TTC549 (cell line): ENCODE results near the gene CCDC167.
"Not testable (repeated sequence)": the region's sequence is repeated elsewhere in the genome, so short reads cannot be mapped to it uniquely, and the experiment has no call there.

Experiments used
- FAIRE-seq: peaks from 2 replicates; lab custom pipeline; 2012; peaks lifted over from hg19 to GRCh38; lab: Jason Lieb, UNC

CCDC167 gene

GRCh38 chr6:37507690-37508421 lies 8.2 kb upstream of the CCDC167 start:
- FAIRE-seq = no peak

- FAIRE-seq = no peak
Measured at GRCh38 chr6:37507077-37507476, 7.4 kb upstream of the CCDC167 start.

GRCh38 chr6:37506479-37506878 lies 6.8 kb upstream of the CCDC167 start:
- FAIRE-seq = no peak

DNA sequence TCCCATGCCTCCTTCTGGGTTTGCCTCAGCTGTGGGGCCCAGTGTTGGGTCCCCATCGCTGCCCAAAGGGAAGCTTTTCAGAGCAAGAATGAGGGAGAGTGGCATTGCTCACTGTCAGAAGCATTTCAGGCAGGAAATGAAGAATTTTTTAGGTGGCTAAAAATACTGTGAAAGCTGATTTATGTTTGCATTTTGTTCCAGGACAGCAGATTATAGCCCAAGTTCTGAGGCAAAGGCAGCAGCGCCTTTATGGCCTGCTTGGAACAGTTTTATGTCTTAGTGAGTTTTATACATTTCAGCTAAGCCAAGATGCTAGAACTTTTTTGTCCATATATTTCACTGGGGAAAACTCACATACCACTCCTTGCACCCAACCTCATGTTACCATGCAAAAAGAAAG lies 4.3 kb upstream of the CCDC167 start:
- FAIRE-seq = no peak

GRCh38 chr6:37503309-37503965 lies 3.7 kb upstream of the CCDC167 start:
- no peak for FAIRE-seq

GRCh38 chr6:37502703-37503291 lies 3.1 kb upstream of the CCDC167 start:
- FAIRE-seq = no peak

DNA sequence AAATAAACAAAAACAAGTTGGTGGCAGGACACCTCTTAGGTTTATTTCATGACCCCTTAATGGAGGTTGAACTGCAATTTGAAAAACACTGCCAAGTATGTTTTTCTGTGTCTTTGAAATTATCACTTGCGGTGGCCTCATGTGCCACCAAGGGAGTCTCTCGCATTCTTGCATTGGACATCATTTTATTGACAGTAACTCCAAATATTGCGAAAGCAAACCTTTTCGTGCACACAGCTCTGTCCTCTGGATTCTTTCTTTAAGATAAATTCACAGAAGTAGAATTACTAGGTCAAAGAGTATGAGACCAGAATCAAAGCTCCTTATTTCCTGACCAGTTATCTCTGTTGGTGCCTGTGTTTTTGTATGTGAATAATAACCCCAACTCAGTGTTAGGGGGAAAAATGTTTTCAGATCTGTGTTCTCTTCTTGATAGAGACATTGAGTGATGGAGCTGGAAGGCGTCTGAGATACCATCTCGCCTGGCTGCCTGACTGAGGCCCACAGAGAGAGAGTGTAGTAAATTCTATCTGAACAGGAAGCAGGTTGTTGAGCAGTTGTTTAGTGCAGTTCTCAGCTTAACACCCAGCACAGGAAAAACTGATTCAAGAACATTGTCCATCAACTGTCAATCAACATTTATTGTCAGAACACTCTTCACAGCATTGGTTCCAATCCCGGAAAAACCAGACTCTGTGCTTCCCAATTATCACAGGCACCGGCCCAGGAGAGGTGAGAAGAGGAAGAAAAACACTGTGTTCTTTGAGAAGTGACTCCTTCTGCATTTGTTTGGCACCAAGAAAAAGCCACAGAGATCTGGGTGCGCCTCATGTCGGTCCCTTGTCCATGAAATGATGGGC lies 2.2 kb upstream of the CCDC167 start:
- FAIRE-seq = no peak

DNA sequence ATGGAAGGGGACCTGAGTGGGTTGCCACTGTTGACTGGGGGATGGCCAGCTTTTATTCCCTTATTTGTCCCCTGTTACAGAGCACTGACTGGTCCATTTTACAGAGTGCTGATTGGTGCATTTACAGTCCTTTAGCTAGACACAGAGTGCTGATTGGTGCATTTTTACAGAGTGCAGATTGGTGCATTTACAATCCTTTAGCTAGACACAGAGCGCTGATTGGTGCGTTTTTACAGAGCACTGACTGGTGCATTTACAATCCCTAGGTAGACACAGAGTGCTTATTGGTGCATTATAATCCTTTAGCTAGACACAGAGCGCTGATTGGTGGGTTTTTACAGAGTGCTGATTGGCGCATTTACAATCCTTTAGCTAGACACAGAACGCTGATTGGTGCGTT lies 1.2 kb upstream of the CCDC167 start:
- not testable (repeated sequence) for FAIRE-seq

DNA sequence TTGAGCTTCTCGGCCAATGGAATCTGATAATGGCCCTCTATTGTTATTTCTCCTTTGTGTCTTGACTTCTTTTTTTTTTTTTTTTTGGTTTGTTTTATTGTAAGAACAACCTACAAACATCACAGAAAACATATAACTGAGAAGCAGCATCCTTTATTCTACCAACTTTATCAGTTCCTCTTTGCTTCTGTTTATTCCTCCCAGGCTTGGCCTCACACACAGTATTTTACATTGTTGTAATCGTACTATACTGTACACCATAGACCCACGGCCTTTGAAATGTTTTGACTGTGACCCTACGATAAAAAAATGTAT lies 558 bp upstream of the CCDC167 start:
- no peak for FAIRE-seq

DNA sequence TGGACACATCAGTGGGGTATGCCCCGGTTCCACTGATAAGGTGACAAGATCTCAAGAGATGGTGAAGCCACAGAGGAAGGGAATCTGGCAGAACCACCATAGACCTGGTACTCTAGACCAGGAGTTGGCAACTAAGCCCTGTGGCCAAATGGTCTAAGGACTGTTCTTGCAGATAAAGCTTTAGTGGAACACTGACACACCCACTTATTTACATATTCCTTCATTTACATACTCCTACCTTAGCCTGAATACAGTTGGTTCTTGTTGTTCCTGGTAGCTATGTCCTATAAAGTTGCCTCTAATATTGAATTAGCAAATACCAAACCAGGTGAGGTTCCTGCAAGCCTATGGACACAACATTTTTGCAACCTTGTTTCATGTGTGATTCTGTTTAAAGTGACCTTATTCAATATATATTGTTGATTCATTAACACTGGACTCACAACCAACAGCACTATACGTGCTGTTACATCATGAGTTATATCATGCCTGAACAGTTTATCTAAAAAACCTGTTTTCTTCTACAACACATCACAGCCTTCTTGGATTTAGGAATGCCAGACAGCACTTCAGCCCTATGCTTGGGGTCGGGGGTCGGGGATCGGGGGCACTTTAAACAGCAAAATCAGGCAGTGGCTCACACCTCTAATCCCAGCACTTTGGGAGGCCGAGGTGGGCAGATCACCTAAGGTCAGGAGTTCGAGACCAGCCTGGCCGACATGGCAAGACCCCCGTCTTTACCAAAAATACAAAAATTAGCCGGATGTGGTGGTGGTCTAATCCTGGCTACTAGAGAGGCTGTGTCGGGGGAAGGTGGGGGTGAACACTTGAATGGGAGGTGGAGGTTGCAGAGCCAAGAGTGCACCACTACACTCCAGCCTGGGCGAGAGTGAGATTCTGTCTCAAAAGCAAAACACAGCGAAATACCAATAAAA lies 2.5 kb downstream of the CCDC167 start:
- FAIRE-seq = no peak

DNA sequence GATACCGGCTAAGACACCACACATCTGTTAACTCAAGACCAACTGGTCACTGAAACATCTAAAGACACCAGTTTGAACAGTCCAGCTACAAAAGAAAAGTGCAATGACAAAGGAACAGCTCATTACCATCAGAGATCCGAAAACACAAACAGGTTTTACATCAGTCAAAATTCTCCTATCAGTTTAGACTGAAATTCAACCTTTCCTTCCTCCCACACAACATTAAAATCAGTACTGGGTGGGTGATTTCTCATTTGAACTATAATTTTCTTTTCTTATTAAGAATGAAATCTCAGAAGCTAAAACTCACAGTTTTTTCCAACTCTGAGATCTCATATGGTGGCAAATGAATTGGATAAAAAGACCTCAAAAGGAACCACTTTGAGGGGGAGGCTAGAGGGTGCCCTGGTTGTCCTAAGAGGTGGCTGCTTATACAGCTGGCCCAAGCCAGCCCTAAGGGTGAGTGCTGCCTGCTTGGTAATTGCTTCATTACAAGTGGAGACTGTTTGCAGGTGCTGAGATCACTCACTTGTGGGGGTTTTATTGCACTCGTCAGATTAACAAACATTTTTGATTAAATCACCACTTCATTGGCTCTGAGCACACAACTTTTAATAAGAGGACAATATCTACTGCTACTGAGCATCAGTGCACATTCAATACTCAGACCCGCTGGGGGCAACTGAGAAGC lies 4.3 kb downstream of the CCDC167 start:
- FAIRE-seq = no peak

GRCh38 chr6:37493661-37493995 lies 6.1 kb downstream of the CCDC167 start:
- FAIRE-seq = no peak

- no peak for FAIRE-seq
Measured at GRCh38 chr6:37492991-37493660, 6.6 kb downstream of the CCDC167 start.

DNA sequence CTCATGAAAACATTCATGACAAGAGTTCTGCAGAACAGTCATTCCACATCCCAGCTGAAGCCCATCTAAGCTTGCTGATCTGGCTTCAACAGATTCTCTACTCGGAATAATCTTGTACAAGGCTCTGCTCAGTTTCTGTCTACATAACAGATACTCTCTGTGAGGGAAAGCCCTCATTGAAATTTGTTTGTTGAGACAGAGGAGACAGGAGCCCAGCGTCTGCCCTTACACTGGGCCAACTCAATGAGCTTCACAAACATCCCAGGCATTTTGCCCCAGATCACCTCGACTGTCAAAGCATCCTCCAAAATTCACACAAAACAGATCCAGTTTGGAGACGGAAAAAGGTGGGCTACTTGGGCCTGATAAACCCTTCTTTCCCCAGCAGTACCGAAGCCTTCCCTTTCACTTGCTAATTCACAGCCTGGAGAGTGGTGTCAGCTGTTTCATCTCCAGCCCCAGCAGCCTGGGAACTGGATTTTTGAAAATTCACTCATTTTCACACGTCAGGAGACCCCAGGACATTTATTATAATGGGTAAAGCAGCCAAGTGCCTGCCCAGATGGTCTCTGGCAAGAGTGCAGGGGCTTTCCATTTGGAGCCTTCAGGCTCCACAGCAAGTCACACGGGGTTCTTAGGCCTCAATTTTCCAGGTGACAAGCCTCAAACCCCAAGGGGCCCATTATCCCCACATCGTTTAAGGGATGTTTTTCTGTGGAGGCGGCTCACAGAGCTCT lies 7.3 kb downstream of the CCDC167 start:
- no peak for FAIRE-seq

- no peak for FAIRE-seq
Measured at GRCh38 chr6:37491830-37492208, 7.9 kb downstream of the CCDC167 start.

DNA sequence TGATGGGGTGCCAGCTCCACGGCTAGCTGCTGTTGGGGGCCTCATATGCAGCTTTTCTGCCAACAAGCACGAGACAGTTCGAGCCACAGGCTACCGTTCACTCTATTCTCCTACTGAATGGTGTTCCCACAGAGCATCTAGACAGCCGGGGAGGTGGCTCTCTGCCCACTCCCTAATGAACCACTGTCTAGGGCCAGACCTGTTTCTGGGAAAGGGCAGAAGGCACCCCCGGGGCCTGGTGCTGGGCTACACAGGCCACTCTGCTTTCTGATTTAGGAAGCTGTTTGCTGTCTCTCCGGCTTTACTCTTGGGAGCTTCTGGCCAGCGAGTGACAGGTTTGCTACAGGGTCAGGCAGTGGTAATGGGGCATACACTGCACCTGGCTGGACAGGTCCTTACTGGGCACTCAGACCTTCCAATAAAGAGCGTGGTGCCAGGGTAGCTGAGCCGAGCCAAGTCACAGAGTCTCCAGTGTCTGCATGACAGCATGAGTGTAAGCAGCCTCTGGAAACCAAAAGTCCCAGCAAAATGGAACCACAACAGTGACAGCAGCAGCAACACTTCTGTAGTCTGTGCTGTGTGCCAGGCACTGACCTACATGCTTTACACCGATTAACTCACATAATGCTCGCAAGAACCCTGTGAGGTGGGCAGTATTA lies 8.4 kb downstream of the CCDC167 start:
- no peak for FAIRE-seq

- no peak for FAIRE-seq
Measured at GRCh38 chr6:37490536-37491170, 9.0 kb downstream of the CCDC167 start.

DNA sequence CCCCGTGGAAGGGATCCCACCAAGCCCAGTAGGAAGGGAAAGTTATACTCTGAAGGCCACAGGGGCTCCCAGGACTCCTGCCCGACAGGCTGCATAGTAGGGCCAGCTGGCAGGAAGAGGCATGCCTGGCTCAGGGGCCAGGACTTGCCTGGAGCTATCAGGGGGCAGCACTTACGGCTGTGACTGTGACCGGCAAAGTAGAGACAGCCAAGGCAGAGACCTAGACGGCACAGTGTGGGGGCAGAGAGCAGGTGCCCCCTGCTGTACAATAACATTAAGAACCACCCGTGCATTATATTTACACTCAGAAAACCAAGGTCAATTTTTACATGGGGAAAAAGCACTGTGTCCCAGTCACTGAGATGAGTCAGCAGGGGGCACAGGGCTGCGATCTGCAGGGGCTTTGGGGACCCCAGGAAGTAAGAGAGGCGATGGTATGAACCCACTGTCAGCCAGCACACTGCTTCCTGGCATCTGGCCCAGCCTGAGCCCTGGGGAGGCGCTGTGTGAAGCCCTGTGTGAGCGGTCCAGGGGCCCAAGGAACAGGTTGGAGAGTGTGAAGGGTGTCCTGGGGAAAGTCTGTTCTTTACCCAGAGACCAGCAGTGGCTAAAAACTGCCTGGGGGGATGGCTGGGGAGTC lies 9.9 kb downstream of the CCDC167 start:
- FAIRE-seq = no peak

DNA sequence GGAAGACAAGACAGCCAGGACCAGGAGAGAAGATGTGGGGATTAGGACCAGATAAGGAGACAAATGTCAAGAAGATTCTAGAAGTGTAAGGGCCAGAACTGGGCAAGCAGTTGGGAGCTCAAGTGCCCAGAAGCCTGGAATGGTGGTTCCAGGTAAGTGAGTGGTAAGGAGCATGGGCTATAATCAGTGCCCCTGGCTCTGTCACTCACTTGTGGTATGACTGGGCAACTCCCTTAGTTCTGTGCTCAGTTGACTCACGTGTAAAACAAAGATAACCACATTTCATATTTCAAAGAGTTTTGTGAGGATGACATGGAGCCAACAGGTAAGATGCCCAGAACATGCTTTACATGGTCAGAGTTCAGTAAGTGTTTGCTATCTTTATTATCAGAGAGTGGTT lies 11.2 kb downstream of the CCDC167 start:
- no peak for FAIRE-seq
